ENCODE data around the gene STAB1. TPM values are rescaled to one million over a fixed set of nuclear protein-coding genes. Genes with fewer than 3 reads are reported as not detected.

The STAB1 gene
- total and polyA plus RNA-seq, 2 of the 13 experiments (the other 11 are each of a cell fraction or from before 2014, with no cell fraction given), result 0.09 to 0.34 TPM

GRCh38 chr3:52531860-52532516 lies 36.9 kb downstream of the STAB1 start (continued):
- TF ChIP-seq HMG20A (CRISPR knock-in tag; IDR thresholded peaks at IDR 0.05; ENCODE audit: borderline replicate concordance), result no peak
- peak; percentile 7 for TF ChIP-seq RBM39 (IDR thresholded peaks at IDR 0.05; ENCODE audit: low read depth, low read length, poor library complexity, severe bottlenecking)
- TF ChIP-seq ZFP36L1 (CRISPR knock-in tag; IDR thresholded peaks at IDR 0.05), result no peak
- peak; percentile 17; the same call in 1 of the 2 replicates for TF ChIP-seq SALL1 (CRISPR knock-in tag; IDR thresholded peaks at IDR 0.05)
- no peak for TF ChIP-seq TCF7 (IDR thresholded peaks at IDR 0.05; ENCODE audit: low read depth)
- TF ChIP-seq ZNF709 (CRISPR knock-in tag; IDR thresholded peaks at IDR 0.05), result 0 out of 2 replicates have a peak, but pooled peaks have one; percentile 40
- peak; percentile 29; the same call in 1 of the 2 replicates for TF ChIP-seq POLR2G (IDR thresholded peaks at IDR 0.05; ENCODE audit: low read depth, low read length)
- TF ChIP-seq RBM22 (optimal IDR thresholded peaks at IDR 0.05; ENCODE audit: low read length), result peak; percentile 29

DNA sequence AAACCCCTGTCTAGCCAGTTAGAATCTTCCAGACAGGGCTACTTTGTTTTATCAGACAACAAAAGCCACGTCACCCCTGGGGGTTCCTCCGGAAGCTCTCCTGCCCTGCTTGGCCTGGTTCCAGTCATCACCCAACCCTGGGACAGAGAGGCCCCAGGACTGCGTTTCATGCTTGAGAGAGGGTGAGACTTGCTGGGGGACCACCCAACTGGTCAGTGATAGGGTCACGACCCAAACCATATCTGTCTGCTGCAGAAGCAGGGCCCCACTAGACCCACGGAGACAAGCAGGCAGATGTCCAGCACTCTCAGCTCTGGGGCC lies 37.3 kb downstream of the STAB1 start:
- no peaks in the 10 kb centered on the region for H3K9me3 ChIP-seq (ENCODE audit: low read length)
- ChIA-PET POLR2A (interaction anchor here (1.0 to 1.5 kb wide), 4 partner anchors 9 to 37 kb away, joined by 3 to 5 read pairs (median 4); partner anchors contain the start of gene STAB1), CTCF (ENCODE audit: low intra/inter-chr PET ratio, low total read pairs) (no interaction called here)
- H3K4me1 ChIP-seq (ENCODE audit: insufficient read depth, low read length), result peaks cover 55% of the 10 kb centered on the region
- H3K79me2 ChIP-seq (ENCODE audit: insufficient read depth, low read length), result peaks cover 52% of the 10 kb centered on the region
- DNase-seq (ENCODE audit: low spot score) (peak; percentile 69), FAIRE-seq (no peak), ATAC-seq (no peak)
- H3K36me3 ChIP-seq (replicated peaks in 1 of 2; ENCODE audit: control insufficient read depth in 1 of 2, insufficient read depth in 2 of 2, low read length in 2 of 2), result peaks cover 13 to 19% of the 10 kb centered on the region in 2 experiments; a peak in 4 of 5 replicates
- no peak overlapping the region for H2AFZ ChIP-seq (ENCODE audit: low read length)
- peaks cover 5% of the 10 kb centered on the region; the same call in 1 of the 2 replicates for H4K20me1 ChIP-seq (ENCODE audit: insufficient read depth, low read length)
- H3K27ac ChIP-seq (ENCODE audit: extremely low read length, insufficient read depth, low read length), result peak overlapping the region; percentile 66
- BruUV-seq (replicated peaks), result no TSS peak
- peak overlapping the region; percentile 65 to 89 (median 87) for H3K4me3 ChIP-seq (replicated peaks in 1 of 3; ENCODE audit: insufficient read depth in 1 of 3, low read depth in 2 of 3, low read length in 3 of 3)
- H3K9ac ChIP-seq (ENCODE audit: insufficient read depth, low read depth, low read length), result peak overlapping the region; percentile 85
- H3K4me2 ChIP-seq (ENCODE audit: low read depth, low read length), result peak overlapping the region; percentile 90
- WGBS (ENCODE audit: low lambda C conversion rate), result 12% methylated on average over 4 of the region's 5 CpGs
- in situ Hi-C loops (cut with HindIII; ENCODE audit: extremely low pct_ligation_motif_present, low pct_unique_long_range_greater_than_20kb) (no loop called here), intact Hi-C loops (cut with micrococcal nuclease; ENCODE audit: unreplicated experiment) (loop anchor here (5.0 kb wide), 1 partner anchor 60 kb away; no protein-coding TSS in a partner anchor)
- H3K27me3 ChIP-seq (ENCODE audit: control insufficient read depth in 1 of 2, insufficient read depth in 2 of 2, low read length in 2 of 2), result no peaks in the 10 kb centered on the region; a peak in 1 of 5 replicates
- TF ChIP-seq ZNF724P (CRISPR knock-in tag; IDR thresholded peaks at IDR 0.05; ENCODE audit: borderline replicate concordance) (peak; percentile 43; the same call in 1 of the 2 replicates), ZNF234 (CRISPR knock-in tag; conservative IDR thresholded peaks at IDR 0.05) (no peak), NCOR1 (IDR thresholded peaks at IDR 0.05; ENCODE audit: borderline replicate concordance, low read length) (no peak), TBX2 (CRISPR knock-in tag; IDR thresholded peaks at IDR 0.05; ENCODE audit: borderline replicate concordance) (no peak), FOSL2 (CRISPR knock-in tag; IDR thresholded peaks at IDR 0.05) (peak; percentile 64), RCOR2 (CRISPR knock-in tag; IDR thresholded peaks at IDR 0.05) (no peak), SMAD3 (CRISPR knock-in tag; IDR thresholded peaks at IDR 0.05) (peak; percentile 50; the same call in 1 of the 2 replicates), ZMAT3 (CRISPR knock-in tag; conservative IDR thresholded peaks at IDR 0.05) (peak; percentile 60; the same call in 1 of the 2 replicates), FOXK2 (IDR thresholded peaks at IDR 0.05) (no peak)
- TF ChIP-seq, protein P1, sequence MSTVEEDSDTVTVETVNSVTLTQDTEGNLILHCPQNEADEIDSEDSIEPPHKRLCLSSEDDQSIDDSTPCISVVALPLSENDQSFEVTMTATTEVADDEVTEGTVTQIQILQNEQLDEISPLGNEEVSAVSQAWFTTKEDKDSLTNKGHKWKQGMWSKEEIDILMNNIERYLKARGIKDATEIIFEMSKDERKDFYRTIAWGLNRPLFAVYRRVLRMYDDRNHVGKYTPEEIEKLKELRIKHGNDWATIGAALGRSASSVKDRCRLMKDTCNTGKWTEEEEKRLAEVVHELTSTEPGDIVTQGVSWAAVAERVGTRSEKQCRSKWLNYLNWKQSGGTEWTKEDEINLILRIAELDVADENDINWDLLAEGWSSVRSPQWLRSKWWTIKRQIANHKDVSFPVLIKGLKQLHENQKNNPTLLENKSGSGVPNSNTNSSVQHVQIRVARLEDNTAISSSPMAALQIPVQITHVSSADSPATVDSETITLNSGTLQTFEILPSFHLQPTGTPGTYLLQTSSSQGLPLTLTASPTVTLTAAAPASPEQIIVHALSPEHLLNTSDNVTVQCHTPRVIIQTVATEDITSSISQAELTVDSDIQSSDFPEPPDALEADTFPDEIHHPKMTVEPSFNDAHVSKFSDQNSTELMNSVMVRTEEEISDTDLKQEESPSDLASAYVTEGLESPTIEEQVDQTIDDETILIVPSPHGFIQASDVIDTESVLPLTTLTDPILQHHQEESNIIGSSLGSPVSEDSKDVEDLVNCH (CRISPR knock-in tag; IDR thresholded peaks at IDR 0.05), result no peak
- TF ChIP-seq, protein P2, sequence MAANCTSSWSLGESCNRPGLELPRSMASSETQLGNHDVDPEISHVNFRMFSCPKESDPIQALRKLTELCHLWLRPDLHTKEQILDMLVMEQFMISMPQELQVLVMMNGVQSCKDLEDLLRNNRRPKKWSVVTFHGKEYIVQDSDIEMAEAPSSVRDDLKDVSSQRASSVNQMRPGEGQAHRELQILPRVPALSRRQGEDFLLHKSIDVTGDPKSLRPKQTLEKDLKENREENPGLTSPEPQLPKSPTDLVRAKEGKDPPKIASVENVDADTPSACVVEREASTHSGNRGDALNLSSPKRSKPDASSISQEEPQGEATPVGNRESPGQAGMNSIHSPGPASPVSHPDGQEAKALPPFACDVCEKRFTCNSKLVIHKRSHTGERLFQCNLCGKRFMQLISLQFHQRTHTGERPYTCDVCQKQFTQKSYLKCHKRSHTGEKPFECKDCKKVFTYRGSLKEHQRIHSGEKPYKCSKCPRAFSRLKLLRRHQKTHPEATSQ (CRISPR knock-in tag; IDR thresholded peaks at IDR 0.05; ENCODE audit: borderline replicate concordance), result no peak

All from HepG2 (cell line).